ENCODE data around the gene TBC1D10A.

- no peak for TF ChIP-seq CTCF (IDR thresholded peaks at IDR 0.05; ENCODE audit: low read depth, low read length)
- no peak for TF ChIP-seq EZH2phosphoT487 (IDR thresholded peaks at IDR 0.05; ENCODE audit: low read depth)
These were observed 20.1 kb downstream of the TBC1D10A start for GRCh38 chr22:30306627-30307011.
